Glomerular visceral epithelial cell (primary cell): ENCODE measurements around the gene EFCAB12.
"Not testable (repeated sequence)": the region's sequence is repeated elsewhere in the genome, so short reads cannot be mapped to it uniquely, and the experiment has no call there.

Experiments
- DNase-seq: peaks from one replicate; pipeline ENCODE4 v3.0.0-alpha.2; 2016; ENCODE audit errors: extremely low spot score

The EFCAB12 gene

GRCh38 chr3:129369711-129370110, 58.7 kb downstream of the EFCAB12 start:
- DNase-seq: no peak

GRCh38 chr3:129367821-129368220, 60.6 kb downstream of the EFCAB12 start:
- DNase-seq: no peak

GRCh38 chr3:129366312-129366831, 62.1 kb downstream of the EFCAB12 start:
- DNase-seq: peak; percentile 69

- no peak for DNase-seq
Observed at GRCh38 chr3:129365296-129366136, 62.9 kb downstream of the EFCAB12 start.

- not testable (repeated sequence) for DNase-seq
Observed at GRCh38 chr3:129364811-129365210, 63.6 kb downstream of the EFCAB12 start.

- not testable (repeated sequence) for DNase-seq
Observed at GRCh38 chr3:129363356-129363755, 65.1 kb downstream of the EFCAB12 start.

- DNase-seq: no peak
Observed at GRCh38 chr3:129360705-129361460, 67.6 kb downstream of the EFCAB12 start.

GRCh38 chr3:129360171-129360611, 68.2 kb downstream of the EFCAB12 start:
- DNase-seq: no peak

- DNase-seq: peak; percentile 21
Observed at GRCh38 chr3:129358772-129359371, 69.6 kb downstream of the EFCAB12 start.

- DNase-seq: no peak
Observed at GRCh38 chr3:129358177-129358771, 70.2 kb downstream of the EFCAB12 start.

GRCh38 chr3:129357616-129358015, 70.8 kb downstream of the EFCAB12 start:
- DNase-seq: no peak

- DNase-seq: no peak
Observed at GRCh38 chr3:129356756-129357425, 71.5 kb downstream of the EFCAB12 start.

- DNase-seq: no peak
Observed at GRCh38 chr3:129353589-129353941, 74.9 kb downstream of the EFCAB12 start.

- no peak for DNase-seq
Observed at GRCh38 chr3:129352650-129353588, 75.5 kb downstream of the EFCAB12 start.

- no peak for DNase-seq
Observed at GRCh38 chr3:129352045-129352444, 76.4 kb downstream of the EFCAB12 start.
